ENCODE measurements around the gene BAIAP2.

DNA sequence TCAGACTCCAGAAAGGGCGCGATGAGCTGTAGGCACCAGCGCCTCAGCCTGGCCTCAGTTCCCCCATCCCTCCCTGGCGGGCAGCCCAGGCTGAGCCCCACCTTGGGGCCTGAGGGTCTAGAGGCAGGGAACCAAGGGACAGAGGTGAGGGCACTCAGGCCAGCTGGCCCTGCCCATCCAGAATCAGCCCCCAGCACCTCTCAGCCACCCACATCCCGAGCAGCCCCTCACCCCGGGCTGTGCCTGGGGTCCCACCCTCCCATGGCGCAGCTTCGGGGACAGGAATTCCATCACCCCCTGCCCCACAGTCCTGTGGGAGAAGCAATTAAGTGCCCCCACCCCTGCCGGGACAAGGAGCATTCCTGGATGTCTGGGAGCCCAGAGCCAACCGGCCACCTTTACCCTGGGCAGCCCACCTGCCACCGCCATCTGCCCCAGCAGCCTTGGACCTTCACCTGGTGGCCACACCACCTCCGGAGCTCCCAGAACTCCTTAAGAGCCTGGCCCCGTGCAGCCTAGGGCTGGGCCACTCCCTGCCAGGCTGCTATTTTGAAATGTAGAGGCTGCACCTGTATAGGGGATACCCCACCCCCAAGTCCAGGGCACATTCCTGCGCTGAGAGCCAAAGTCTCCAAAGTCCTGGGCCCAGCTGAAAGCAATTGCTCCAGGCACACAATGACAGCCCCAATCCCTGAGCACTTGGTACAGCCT, 96.7 kb downstream of the BAIAP2 start:
- TF ChIP-seq, protein P1, sequence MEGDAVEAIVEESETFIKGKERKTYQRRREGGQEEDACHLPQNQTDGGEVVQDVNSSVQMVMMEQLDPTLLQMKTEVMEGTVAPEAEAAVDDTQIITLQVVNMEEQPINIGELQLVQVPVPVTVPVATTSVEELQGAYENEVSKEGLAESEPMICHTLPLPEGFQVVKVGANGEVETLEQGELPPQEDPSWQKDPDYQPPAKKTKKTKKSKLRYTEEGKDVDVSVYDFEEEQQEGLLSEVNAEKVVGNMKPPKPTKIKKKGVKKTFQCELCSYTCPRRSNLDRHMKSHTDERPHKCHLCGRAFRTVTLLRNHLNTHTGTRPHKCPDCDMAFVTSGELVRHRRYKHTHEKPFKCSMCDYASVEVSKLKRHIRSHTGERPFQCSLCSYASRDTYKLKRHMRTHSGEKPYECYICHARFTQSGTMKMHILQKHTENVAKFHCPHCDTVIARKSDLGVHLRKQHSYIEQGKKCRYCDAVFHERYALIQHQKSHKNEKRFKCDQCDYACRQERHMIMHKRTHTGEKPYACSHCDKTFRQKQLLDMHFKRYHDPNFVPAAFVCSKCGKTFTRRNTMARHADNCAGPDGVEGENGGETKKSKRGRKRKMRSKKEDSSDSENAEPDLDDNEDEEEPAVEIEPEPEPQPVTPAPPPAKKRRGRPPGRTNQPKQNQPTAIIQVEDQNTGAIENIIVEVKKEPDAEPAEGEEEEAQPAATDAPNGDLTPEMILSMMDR (IDR thresholded peaks at IDR 0.05; ENCODE audit: poor library complexity) = no peak
- TF ChIP-seq EZH2 (IDR thresholded peaks at IDR 0.05; ENCODE audit: borderline replicate concordance) = no peak
- TF ChIP-seq EZH2phosphoT487 (IDR thresholded peaks at IDR 0.05; ENCODE audit: low read depth, severe bottlenecking, unreplicated experiment) = no peak

Measured in hepatocyte (in vitro differentiated cells).